Measurements from ENCODE around the gene TMEM45A. TPM values are rescaled to one million over a fixed set of nuclear protein-coding genes. Genes with fewer than 3 reads are reported as not detected.
"Not testable (repeated sequence)": the region's sequence is repeated elsewhere in the genome, so short reads cannot be mapped to it uniquely, and the experiment has no call there.

TMEM45A gene
- total RNA-seq, 1 donor from 2014 or later = 33.5 TPM

DNA sequence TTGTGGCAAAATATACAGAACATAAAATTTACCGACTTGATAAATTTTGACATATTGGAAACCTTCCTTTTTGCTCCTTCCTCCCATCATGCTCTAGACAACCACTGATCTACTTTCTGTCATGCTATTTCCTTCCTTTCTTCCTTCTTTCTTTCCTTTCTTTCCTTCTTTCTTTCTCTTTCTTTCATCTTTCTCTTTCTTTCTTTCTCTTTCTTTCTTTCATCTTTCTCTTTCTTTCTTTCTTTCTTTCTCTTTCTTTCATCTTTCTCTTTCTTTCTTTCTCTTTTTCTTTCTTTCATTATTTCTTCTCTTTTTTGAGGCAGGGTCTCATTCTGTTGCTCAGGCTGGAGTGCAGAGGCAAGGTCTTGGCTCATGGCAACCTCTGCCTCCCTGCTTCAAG, 8.9 kb upstream of the TMEM45A start:
- no peak for DNase-seq (ENCODE audit: low read depth)

DNA sequence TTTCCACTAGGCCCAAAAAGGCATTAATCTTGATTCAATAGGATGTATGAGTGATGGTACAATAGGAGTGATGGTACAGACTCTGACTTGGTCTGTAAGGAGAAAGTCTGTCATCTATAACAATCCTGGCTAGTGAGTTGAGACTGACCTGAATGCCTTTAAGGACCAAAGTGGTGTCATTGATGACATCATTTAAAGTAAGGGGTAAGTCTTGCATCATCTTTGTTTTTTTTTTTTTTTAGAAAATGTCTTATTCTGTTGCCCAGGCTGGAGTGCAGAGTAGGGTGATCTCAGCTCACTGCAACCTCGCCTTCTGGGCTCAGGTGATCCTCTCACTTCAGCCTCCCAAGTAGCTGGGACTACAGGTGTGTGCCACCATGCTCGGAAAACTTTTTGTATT, 5.6 kb upstream of the TMEM45A start:
- no peak for DNase-seq (ENCODE audit: low read depth)

DNA sequence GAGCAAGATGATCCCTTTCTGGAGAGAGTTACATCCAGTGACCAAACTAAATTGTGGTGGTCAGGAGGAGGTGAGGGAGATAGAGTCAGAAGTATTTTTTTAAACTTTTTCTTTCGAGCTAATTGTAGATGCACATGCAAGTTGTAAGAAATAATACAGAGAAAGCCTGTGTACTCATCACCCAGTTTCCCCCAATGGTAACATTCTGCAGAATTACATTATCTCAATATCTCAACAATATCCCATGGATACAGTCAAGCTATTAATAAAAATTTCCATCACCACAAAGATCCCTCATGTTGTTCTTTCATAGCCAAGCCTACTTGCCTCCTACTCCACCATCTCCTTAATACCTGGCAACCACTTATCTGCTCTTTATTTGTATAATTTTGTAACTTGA, 3.3 kb upstream of the TMEM45A start:
- DNase-seq (ENCODE audit: low read depth) = no peak

DNA sequence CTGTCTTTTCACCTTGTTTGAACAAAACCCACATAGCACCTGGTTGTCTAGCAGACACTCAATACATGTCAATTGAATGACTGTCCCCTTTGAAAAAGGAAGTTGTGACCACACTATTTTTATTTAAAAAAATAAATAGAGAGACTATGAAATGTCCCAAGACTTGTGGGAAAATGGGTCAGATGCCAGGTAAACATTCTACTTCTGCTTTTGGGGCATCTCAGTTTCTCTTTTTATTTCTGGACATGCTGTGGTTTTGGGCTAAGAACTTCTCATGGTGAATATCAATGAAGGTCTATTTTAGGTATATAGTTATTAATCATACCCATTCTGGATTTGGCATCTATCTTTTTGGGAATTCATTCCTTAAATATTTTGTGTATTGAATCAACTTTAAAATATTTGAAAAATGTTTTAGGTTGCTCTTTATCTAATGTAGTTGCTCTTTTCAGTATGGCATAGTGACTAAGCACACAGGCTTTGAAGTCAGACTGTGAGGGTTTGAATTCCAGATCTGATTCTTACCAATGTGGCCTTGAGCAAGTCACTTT, 4.4 kb downstream of the TMEM45A start:
- no peak for DNase-seq (ENCODE audit: low read depth)

DNA sequence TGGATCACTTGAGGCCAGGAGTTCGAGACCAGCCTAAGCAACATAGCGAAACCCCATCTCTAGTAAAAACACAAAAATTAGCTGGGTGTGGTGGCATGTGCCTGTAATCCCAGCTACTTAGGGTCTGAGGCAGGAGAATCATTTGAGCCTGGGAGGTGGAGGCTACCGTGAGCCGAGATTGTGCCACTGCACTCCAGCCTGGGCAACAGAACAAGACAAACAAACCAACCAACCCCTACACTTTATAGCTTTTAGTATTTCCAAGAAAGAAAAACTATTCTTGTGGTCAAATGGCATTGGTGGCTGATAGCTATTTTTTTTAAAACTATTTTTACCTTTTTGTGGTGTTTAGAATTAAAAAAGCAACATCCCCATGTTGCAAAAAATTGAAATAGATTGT, 7.2 kb downstream of the TMEM45A start:
- no peak for DNase-seq (ENCODE audit: low read depth)

DNA sequence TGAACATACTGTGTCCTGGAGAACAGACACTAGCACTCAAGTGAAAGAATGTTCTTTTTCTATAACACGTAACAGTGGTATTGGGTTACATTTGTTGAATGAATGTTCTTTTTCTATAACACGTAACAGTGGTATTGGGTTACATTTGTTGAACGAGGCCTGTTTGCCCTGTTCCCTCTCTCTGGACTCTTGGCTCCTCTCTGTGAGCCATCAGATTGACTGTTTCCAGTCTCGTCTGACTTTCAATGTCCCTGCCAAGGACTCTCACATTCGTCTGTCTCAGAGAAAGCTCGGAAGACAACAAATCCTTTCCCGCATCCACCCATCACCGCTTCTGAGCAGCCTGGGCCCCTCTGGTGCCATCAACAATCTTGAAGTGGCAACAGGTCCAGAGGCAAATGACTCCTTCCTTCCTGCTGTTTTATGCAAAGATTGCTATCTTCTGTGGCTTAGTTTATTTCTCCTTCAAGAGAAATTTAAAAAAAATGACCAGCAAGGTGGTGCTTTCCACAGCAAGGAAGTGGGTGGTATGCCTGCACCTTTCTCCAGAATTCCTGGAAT, 8.0 kb downstream of the TMEM45A start:
- DNase-seq (ENCODE audit: low read depth) = no peak

DNA sequence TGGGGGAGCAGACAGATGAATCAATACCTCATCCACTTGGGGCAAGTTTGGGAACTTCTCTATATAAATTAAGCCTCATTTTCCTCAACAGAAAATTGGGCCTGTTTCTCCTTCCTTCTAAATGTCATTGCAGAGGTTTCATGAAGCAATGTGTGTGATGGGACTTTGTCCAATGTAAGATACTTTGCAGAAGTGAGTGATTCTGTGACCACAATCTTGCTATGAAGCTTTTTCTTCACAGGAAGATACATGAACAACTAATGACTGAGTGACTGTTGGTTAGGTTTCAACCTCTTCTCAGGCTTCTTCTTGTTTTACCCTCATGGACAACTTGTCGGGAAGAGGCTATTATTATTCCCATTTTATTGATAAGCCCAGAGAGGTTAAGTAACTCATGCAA, 11.0 kb downstream of the TMEM45A start:
- DNase-seq (ENCODE audit: low read depth) = no peak

DNA sequence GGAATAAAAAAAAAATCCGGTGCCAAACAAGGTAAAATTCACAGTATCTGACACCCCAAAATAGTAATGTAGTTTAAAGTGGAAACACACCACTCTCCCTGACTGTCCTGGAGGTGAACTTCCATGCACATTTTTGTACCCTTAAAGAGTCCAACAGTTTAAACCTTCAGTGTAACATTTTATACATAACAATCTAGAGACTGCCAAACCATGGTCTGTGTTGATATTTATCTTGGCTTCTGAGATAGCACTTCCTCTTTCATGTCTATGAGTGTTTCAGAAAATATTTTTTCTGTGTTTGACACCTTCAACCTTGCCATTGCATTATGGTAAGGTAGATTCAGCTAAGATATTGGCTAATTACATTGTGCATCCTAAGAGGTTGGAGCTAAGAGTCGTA, 13.9 kb downstream of the TMEM45A start:
- no peak for DNase-seq (ENCODE audit: low read depth)

DNA sequence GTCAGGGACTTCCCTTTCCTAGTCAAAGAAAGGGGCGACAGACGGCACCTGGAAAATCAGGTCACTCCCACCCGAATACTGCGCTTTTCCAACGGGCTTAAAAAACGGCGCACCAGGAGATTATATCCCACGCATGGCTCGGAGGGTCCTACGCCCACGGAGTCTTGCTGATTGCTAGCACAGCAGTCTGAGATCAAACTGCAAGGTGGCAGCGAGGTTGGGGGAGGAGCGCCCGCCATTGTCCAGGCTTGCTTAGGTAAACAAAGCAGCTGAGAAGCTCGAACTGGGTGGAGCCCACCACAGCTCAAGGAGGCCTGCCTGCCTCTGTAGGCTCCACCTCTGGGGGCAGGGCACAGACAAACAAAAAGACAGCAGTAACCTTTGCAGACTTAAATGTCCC, 17.4 kb downstream of the TMEM45A start:
- not testable (repeated sequence) for DNase-seq (ENCODE audit: low read depth)

DNA sequence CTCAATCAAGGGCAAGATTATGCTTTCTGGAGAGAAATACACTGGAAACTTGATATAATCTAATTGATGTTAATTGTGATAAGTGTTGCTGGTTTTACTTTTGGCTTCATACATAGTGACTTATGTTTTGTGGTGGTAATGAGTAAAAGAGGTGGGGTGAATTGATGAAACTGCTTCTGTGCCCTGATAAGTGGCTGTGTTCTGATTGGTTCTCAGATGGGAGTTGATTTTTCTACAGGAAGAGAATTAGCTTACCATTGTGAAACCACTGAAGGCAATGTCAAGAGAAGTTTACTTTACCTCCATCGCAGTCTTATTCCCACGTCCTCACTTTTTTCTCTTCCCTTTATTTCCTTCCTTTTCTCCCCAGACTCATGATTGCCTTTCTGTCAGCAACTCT, 23.8 kb downstream of the TMEM45A start:
- DNase-seq (ENCODE audit: low read depth) = no peak

DNA sequence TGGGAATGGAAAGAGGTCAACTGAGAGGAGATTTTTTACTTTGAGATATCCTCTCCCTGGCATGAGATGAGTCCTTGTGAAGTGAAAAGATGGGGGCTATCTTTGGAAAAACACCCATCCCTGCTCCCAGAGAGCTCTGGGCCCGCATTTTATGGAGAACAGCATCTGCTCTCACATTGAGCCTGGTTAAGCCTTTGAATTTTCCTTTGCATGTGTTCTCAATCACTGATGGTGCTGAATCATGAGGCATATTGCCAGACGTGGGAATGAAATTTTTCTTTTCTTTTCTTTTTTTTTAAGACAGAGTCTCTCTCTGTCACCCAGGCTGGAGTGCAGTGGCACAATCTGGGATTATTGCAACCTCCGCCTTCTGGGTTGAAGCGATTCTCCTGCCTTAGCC, 24.4 kb downstream of the TMEM45A start:
- no peak for DNase-seq (ENCODE audit: low read depth)

DNA sequence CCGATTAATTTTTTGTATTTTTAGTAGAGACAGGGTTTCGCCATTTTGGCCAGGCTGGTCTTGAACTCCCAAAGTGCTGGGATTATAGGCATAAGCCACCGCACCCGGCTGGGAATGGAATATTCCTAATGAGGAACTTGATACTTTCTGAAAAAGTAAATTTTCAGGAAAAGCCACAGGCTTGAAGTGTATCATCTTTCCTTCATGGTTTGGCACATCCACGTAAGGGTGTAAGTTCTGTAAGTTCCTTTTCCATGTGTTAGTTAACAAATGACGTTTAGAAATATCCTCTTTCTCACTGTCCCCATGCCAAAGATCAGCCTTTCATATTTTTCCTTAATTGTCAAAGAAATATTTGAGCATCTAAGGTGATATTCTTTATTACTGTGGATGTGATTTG, 24.9 kb downstream of the TMEM45A start:
- no peak for DNase-seq (ENCODE audit: low read depth)

DNA sequence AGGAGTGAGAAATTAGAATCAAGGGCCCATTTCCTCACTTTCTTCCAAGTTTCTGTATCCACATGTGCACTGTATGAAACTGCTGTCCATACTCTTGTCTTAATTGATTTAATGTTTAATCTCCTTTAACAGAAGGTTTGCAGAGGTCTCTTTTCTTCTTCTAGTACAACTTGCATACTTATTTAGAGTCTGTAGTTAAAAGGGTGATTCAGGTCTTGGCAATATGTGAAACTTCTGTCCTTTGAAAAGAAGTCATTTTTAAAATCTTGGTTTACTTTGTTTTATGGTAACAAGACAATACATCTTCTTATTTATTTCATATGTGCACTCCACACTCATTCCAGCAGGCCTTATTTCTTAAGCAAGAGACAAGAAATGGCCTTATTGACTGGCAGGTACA, 25.8 kb downstream of the TMEM45A start:
- peak; percentile 38 for DNase-seq (ENCODE audit: low read depth)

DNA sequence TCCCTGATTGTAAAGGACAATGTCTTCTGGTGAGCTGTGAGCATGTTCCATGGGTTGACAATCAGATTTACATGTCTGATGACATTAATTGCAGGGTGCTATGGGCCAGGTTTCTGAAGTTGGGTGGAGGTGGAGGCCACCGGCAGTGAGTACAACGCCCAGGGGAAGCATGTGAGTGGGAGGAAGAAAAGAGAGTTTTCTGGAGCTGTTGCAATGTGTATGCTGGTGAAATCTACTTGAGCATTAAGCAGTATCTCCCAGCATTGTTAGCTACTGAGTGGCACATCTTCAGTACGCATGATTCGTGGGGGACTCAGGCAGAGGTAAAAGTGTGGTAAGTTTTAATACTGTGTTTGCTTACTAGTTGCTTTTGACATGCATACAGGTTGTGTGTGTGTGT, 26.6 kb downstream of the TMEM45A start:
- DNase-seq (ENCODE audit: low read depth) = peak; percentile 7

DNA sequence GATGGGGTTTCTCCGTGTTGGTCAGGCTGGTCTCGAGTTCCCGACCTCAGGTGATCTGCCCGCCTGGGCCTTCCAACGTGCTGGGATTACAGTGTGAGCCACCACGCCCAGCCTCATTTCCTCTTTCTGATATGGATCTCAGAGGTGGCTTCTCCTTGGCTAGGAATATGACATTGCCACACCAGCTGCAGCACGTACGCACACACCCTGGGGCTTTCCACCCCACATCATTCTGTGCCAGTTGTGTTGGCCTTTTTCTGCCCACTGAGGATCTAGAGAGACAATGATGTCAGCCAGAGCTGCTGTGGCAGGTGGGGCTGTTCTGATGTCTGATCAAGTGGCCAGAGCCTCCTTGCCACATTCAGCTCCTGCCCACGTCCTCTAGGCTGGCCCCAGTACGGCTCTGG, 29.0 kb downstream of the TMEM45A start:
- DNase-seq (ENCODE audit: low read depth) = no peak

DNA sequence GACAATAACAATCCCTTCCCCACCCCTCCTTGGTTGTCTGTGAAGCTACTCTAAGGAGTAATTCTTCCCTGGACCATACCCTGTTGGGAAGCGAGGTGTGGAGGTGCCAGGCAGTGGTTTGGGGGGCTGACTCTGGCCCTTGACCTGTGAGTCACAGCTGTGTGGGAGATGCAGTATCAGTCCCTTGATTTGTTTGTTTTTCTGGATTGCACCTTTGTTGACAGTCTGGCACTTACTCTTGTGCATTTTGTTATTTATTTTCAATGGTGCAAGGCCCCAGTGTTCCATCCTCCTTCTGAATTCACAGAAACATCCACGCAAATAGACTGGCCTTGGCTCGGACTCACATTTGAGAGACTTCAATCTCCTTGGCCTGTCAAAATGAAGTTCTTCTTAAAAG, 29.7 kb downstream of the TMEM45A start:
- no peak for DNase-seq (ENCODE audit: low read depth)

DNA sequence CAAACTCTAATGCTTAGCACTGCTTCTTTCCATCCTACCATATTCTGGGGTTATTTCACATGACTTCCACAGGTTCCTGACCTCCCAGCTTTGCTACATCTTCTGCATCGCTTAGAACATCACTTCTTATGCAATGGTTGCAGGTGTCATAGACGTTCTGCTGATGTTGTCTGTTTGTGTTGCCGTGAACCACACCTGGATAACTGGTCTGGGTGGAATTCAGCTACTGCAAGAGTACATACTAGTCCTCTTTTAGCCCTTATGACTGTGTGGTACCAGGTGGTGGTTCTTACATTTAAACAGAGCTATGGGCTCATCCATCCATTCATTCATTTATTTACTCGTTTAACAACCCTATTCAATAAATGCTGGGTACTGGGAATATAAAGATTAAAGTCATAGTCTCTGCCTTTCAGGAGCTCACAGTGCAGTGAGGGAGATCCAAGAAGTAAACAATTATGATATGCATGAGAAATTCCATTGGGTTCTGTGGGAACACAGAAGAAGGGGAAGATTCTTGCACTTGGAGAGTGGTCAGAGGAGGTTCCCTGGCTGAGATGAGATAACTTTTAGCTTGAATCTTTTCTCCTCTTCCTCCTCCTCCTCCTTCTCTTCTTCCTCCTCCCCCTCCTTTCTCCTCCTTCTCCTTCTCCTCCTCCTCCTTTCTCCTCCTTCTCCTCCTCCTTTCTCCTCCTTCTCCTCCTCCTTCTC, 30.8 kb downstream of the TMEM45A start:
- peak; percentile 10 for DNase-seq (ENCODE audit: low read depth)

DNA sequence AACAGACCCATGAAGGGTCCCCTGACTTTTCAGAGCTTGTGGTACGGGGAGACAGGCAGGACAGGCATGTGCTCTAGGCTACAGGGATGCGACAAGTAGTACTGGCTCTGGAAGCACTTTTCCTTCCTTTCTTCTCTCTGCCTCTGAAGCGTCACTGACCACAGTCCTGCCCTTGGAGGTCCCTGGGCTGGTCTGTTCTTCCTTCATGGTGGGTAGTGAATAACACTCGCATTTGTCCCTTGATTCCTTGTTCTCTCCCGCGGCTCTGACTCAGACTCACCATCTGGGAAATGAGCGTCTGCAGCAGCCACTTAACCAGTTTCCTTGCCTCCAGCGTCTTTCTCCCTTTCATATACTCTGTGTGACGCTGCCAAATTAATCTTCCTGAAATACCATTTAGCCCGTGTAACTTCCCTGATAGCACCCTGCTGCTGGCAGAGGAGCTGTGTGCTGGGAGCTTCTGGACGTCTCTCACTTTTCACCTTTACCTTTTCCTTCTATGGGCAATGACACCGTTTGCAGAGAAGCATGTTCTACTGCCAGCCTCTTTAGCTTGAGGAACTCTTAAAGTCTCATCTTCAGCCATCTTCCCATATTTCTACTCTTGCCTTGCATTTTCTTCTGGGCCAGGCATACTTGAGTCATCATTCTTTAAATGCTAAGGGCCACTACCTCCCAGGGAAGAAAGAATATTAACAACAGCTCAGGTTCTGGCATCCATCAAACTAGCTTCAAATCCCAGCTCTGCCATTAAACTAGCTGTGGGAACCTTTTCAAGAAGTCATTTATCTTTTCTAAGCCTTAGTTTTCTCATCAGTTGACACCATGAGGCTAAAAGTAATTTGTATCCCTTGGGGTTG, 33.6 kb downstream of the TMEM45A start:
- no peak for DNase-seq (ENCODE audit: low read depth)

DNA sequence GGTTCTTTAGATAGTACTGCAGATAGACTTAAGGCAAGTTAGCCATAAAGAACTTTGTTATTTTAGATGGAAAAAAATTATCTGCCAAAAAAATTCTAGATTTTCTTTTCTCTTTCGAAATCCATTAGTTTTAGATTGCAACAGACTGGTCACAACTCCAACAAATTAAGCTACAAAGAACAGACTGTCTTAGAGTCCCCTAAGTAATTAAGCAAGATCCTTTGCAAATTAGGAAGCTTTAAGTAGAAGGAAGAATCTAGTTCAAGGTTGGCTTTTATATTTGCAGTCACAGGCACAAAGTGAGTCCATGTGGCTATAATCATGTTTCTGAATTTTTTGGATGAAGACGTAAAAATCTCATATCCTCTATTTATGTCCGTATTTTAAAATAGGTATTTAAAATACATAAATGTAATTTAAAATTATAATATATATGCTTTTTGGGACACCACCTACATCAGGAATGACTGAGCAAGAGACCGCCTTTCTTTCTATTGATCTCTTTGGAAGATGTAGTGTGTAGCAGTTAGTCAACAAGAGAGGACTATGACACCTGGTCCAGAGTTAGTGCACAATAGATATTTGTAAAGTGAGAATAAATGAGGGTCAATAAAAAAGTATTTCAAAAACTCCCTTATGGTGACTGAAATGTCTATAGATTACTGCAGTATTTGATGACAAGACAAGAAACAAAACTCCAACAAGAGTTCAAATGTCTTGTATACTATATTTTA, 34.4 kb downstream of the TMEM45A start:
- DNase-seq (ENCODE audit: low read depth) = no peak

DNA sequence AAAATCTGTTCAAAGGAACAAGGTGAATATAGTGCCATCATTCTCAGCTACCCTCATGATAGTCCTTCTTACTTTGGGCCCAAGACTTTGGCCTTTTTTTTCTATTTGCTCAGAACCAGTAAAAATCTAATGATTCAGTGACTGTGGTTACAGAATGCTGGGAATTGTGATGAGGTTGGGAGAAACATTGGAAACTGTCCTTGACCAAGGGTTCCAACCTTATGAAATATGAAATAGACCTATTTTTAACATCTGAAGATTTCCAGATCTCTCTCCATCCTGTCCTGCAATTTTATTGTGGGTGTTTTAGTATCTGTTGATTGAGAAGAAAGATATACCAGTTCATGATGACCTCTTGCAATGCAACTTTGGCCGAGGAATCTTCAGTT, 34.9 kb downstream of the TMEM45A start:
- no peak for DNase-seq (ENCODE audit: low read depth)

DNA sequence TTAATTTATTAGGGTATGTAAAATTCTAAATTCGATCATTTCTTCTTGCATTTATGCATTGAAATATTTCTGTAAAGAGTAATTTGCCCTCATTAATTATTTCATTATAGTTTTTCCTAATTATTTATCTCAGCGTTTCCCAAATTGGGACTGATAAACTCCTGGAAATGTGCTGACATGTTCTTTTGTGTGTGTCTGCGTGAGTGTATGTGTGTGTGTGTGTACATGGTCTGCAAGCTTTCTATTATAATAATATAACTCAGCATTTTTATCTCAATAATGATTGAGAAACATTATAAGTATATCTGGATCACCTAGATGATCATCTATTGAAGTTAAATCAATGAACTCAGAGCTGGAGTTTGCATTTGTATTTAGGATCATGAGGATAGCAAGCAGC, 38.7 kb downstream of the TMEM45A start:
- DNase-seq (ENCODE audit: low read depth) = no peak

DNA sequence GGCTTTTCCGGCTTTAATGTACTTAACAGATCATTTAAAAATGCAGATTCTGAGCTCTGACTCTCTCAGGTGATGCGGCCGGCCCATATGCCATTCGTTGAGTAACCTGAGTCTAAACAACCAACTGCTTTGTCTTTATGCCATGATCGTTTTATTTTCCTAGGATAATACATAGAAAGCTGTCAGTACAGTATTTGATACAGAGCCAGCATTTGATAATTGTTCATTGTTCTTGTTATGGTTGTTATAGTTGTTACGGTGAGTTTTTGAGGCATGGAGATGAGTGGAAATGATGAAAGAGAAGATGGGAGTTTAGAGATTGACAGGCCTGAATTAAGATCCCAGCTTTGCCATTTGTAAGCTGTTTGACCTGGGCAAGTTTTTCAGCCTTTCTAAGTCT, 40.0 kb downstream of the TMEM45A start:
- DNase-seq (ENCODE audit: low read depth) = no peak
